Endothelial cell of hepatic sinusoid (primary cell): ENCODE results near the gene LRMDA.

Source experiments
- in situ Hi-C: cut with HindIII; loops from 2 replicates; pipeline ENCODE4 v1.10.0; 2017; ENCODE audit warnings: low sequenced_read_pairs

Gene LRMDA

GRCh38 chr10:75401569-75402485 lies 29.6 kb upstream of the LRMDA start, which contains the start of gene ZNF503:
TSS of gene ZNF503 (minus strand) at chr10:75401764. CDS start at chr10:75401419, 345 bp downstream.
- in situ Hi-C loops: no loop called here

GRCh38 chr10:75402486-75403143 lies 28.8 kb upstream of the LRMDA start:
- in situ Hi-C loops: no loop called here

GRCh38 chr10:75403144-75403938 lies 28.1 kb upstream of the LRMDA start:
- in situ Hi-C loops: no loop called here

GRCh38 chr10:75403939-75404814 lies 27.2 kb upstream of the LRMDA start:
- in situ Hi-C loops: no loop called here

- in situ Hi-C loops: no loop called here
These were observed 26.4 kb upstream of the LRMDA start for GRCh38 chr10:75404815-75405597.

- in situ Hi-C loops: no loop called here
These were observed 25.6 kb upstream of the LRMDA start for GRCh38 chr10:75405598-75406461.

- in situ Hi-C loops: no loop called here
These were observed 24.8 kb upstream of the LRMDA start for GRCh38 chr10:75406462-75407223.

- in situ Hi-C loops: no loop called here
These were observed 24.2 kb upstream of the LRMDA start for GRCh38 chr10:75407224-75407712.

GRCh38 chr10:75407713-75408508 lies 23.5 kb upstream of the LRMDA start:
- in situ Hi-C loops: no loop called here

GRCh38 chr10:75408509-75408875 lies 22.9 kb upstream of the LRMDA start:
- in situ Hi-C loops: no loop called here

GRCh38 chr10:75408911-75409885 lies 22.2 kb upstream of the LRMDA start:
- in situ Hi-C loops: no loop called here

- in situ Hi-C loops: no loop called here
These were observed 21.1 kb upstream of the LRMDA start for GRCh38 chr10:75410132-75411005.

- in situ Hi-C loops: no loop called here
These were observed 16.9 kb upstream of the LRMDA start for GRCh38 chr10:75414527-75414926.

GRCh38 chr10:75417522-75417927 lies 13.9 kb upstream of the LRMDA start:
- in situ Hi-C loops: loop anchor here (5.0 kb wide), 1 partner anchor 515 kb away; no protein-coding TSS in a partner anchor

GRCh38 chr10:75418293-75418692 lies 13.1 kb upstream of the LRMDA start:
- in situ Hi-C loops: loop anchor here (5.0 kb wide), 1 partner anchor 514 kb away; no protein-coding TSS in a partner anchor
